GM12801 (cell line): ENCODE measurements around the gene IPO4.

Source experiments
- CTCF ChIP-seq: IDR thresholded peaks from one replicate; pipeline ENCODE4 v1.5.1; 2011; ENCODE audit warnings: control low read depth; ENCODE audit not compliant: insufficient read length; ENCODE audit errors: extremely low read depth

The IPO4 gene

GRCh38 chr14:24233538-24233866 is 44.9 kb upstream of the IPO4 start:
- no peak for TF ChIP-seq CTCF

- TF ChIP-seq CTCF: no peak
Observed at GRCh38 chr14:24232645-24233537, 44.3 kb upstream of the IPO4 start, which contains the start of gene GMPR2. GMPR2 (plus strand) TSS chr14:24232929; CDS start chr14:24233254, 325 bp downstream.

- TF ChIP-seq CTCF: no peak
Observed at GRCh38 chr14:24232121-24232644, 43.6 kb upstream of the IPO4 start, which contains the start of gene NEDD8. NEDD8 (minus strand) TSS chr14:24232367; CDS start chr14:24232267, 100 bp downstream.

GRCh38 chr14:24231263-24232120 is 42.9 kb upstream of the IPO4 start:
- no peak for TF ChIP-seq CTCF

- no peak for TF ChIP-seq CTCF
Observed at GRCh38 chr14:24228902-24229301, 40.3 kb upstream of the IPO4 start.

- TF ChIP-seq CTCF: no peak
Observed at GRCh38 chr14:24226473-24226872, 37.9 kb upstream of the IPO4 start.

- no peak for TF ChIP-seq CTCF
Observed at GRCh38 chr14:24224618-24225071, 36.0 kb upstream of the IPO4 start.
